ENCODE data around the gene OR6C2.
"Not testable (repeated sequence)": the region's sequence is repeated elsewhere in the genome, so short reads cannot be mapped to it uniquely, and the experiment has no call there.

Gene OR6C2

GRCh38 chr12:55443776-55444175 is at the start of gene OR6C2:
Gene OR6C2 (plus strand): TSS chr12:55444076. CDS start chr12:55452214, 8,138 bp downstream.
- DNase-seq: no peak

- no peak for DNase-seq
Measured at GRCh38 chr12:55396326-55396725, 47.5 kb upstream of the OR6C2 start.

GRCh38 chr12:55400229-55400628 is 43.6 kb upstream of the OR6C2 start, which contains the start of gene OR6C65:
Gene OR6C65 (plus strand): TSS chr12:55400529. CDS start chr12:55400529, 0 bp downstream.
- DNase-seq: no peak

- no peak for DNase-seq
Measured at GRCh38 chr12:55407866-55408265, 36.0 kb upstream of the OR6C2 start.

- DNase-seq: not testable (repeated sequence)
Measured at GRCh38 chr12:55409133-55409532, 34.7 kb upstream of the OR6C2 start.

GRCh38 chr12:55412138-55412537 is 31.7 kb upstream of the OR6C2 start:
- not testable (repeated sequence) for DNase-seq

- not testable (repeated sequence) for DNase-seq
Measured at GRCh38 chr12:55413498-55414388, 30.1 kb upstream of the OR6C2 start.

GRCh38 chr12:55414396-55414823 is 29.5 kb upstream of the OR6C2 start:
- not testable (repeated sequence) for DNase-seq

GRCh38 chr12:55414889-55415288 is 29.0 kb upstream of the OR6C2 start:
- DNase-seq: not testable (repeated sequence)

- DNase-seq: no peak
Measured at GRCh38 chr12:55416961-55417360, 26.9 kb upstream of the OR6C2 start.

- DNase-seq: no peak
Measured at GRCh38 chr12:55420307-55420962, 23.4 kb upstream of the OR6C2 start.

GRCh38 chr12:55425954-55426353 is 17.9 kb upstream of the OR6C2 start, which contains the start of gene OR6C76:
Gene OR6C76 (plus strand): TSS chr12:55426254. CDS start chr12:55426254, 0 bp downstream.
- no peak for DNase-seq

- DNase-seq: no peak
Measured at GRCh38 chr12:55428331-55429243, 15.3 kb upstream of the OR6C2 start.

- not testable (repeated sequence) for DNase-seq
Measured at GRCh38 chr12:55441233-55441632, 2.6 kb upstream of the OR6C2 start.

- no peak for DNase-seq
Measured at GRCh38 chr12:55445357-55445756, 1.5 kb downstream of the OR6C2 start.

GRCh38 chr12:55446326-55446725 is 2.5 kb downstream of the OR6C2 start:
- DNase-seq: no peak

- DNase-seq: no peak
Measured at GRCh38 chr12:55448825-55449224, 4.9 kb downstream of the OR6C2 start.

GRCh38 chr12:55464926-55465325 is 21.1 kb downstream of the OR6C2 start:
- DNase-seq: not testable (repeated sequence)

GRCh38 chr12:55467836-55468235 is 24.0 kb downstream of the OR6C2 start:
- no peak for DNase-seq

- no peak for DNase-seq
Measured at GRCh38 chr12:55469291-55469690, 25.4 kb downstream of the OR6C2 start.

- no peak for DNase-seq
Measured at GRCh38 chr12:55470088-55470829, 26.4 kb downstream of the OR6C2 start, which contains the start of gene OR6C70. Gene OR6C70 (minus strand): TSS chr12:55470138. CDS start chr12:55470138, 0 bp downstream.

GRCh38 chr12:55472264-55472663 is 28.4 kb downstream of the OR6C2 start:
- DNase-seq: no peak

All from NCI-H446 treated with DMSO at 0.1 percent for 48 hours (cell line).